GM18498 (cell line): Measurements from ENCODE around the gene FGF11.
"Not testable (repeated sequence)": the region's sequence is repeated elsewhere in the genome, so short reads cannot be mapped to it uniquely, and the experiment has no call there.

Experiments used
- ATAC-seq: cut with Tn5 transposase; IDR thresholded peaks from one replicate; pipeline ENCODE4 v1.9.1; 2021; ENCODE audit warnings: mild to moderate bottlenecking, moderate library complexity; ENCODE audit not compliant: unreplicated experiment

The FGF11 gene

DNA sequence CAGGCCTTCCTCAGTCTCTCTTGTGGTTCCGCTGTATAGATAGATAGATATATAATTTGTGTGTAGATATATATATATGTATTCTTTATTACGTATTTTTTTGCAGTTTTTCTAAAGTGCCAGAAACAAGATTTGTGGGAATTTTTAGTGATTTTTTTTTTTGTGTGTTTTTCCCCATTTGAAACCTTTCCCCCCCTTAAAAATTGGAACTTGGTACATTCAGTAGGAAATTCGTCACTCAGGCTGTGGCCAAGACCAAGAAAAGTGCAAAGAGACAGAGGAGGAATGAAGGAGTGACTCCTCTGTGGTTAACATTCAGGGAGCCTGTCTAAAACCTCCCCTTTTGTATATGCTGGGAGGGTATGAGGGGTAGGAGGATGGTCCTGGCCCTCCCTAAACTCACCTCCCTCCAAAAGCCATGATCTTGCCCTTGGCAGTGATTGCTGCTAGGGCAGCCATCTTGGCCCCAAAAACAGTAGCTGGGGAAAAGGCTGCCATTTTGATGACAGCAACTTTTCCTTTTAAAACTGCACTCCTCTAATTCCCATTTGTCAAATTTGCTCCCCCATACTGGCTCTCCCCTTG, 20.7 kb downstream of the FGF11 start:
- no peak for ATAC-seq

GRCh38 chr17:7460850-7461660, 21.7 kb downstream of the FGF11 start:
- no peak for ATAC-seq

DNA sequence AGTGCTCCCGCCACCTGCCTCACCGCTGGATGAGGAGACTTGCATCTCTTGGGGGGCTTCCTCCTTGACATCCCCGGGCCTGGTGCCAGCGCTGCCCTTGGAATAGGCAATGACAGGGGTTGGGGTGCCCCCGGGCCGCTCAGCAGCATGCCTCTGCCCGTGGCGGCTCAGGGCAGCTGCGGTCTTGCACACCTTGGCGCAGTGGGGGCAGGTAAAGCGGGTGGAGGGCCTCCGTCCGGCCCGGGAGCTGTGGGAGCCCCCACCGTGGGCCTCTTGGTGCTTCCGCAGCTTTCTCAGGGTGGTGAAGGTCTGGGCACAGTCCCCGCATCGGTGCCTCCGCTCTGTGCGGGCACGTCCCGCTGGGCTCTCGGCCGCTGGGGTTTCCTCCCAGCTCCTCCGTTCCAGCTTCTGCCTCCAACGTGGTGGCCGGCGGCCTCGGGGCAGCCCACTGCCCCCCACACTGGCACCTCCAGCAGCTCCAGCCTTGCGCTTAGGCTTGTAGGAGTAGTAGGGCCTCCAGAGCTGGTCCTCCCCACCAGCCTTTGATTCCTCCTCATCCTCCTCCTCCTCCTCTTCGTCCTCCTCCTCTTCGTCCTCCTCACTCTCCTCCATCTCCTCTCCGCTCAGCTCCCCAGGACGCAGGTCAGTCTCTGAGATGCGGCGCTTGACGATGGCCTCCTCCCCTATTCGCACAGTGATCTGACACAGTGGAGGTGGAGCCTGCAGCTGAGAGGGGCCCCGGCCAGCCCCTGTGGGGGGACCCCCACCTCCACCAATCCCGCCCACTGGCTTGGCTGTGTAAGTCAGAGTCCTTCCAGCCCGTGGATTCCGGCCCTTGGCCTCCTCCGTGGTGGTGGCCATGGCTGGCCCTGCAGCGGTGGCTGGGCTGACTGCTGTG, 23.4 kb downstream of the FGF11 start:
- no peak for ATAC-seq

DNA sequence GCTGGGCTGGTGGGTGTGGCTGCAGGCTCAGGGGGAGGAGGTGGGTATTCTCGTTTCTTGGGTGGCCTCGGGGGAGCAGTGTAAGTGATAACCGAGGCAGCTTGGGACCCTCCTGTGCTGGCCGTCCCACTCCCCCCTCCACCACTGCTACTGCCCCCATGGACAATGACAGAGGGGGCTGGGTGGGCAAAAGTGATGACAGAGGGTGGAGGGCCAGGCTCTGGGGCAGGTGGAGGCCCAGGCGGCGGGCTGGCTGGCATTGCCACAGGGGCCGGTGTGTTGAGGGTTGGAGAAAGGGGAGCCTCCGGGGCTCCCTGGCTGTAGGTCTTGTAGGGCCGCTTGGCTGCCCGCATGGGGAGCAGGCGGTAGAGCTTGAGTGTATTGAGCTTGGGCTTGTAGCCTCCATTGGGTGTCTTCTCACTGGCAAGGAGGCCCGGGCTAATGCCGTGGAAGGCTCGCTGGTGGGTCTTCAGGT, 24.1 kb downstream of the FGF11 start:
- ATAC-seq, result no peak

GRCh38 chr17:7464081-7464480, 24.8 kb downstream of the FGF11 start:
- ATAC-seq, result no peak

- no peak for ATAC-seq
Measured at GRCh38 chr17:7465597-7466275, 26.4 kb downstream of the FGF11 start.

- no peak for ATAC-seq
Measured at GRCh38 chr17:7466318-7466638, 27.0 kb downstream of the FGF11 start.

- ATAC-seq, result no peak
Measured at GRCh38 chr17:7466639-7467341, 27.5 kb downstream of the FGF11 start.

- ATAC-seq, result no peak
Measured at GRCh38 chr17:7467498-7467897, 28.2 kb downstream of the FGF11 start.

DNA sequence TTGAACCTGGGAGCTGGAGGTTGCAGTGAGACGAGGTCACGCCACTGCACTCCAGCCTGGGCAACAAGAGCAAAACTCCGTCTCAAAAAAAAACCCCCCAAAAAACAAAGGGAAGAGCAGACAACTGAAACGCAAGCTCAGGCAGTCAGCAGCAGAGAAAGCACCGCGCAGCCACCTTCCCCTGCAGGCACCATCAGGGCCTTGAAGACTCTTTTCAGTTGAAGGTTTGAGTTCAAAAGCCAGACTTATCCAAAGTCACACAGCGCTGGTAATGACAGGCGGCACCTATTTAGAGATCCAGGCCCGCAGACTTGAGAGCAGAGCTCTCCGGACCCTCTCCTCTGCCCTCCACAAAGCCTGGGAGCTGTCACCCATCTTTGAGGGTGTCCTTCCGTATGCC, 29.0 kb downstream of the FGF11 start:
- ATAC-seq, result no peak

GRCh38 chr17:7468804-7469389, 29.6 kb downstream of the FGF11 start:
- no peak for ATAC-seq

DNA sequence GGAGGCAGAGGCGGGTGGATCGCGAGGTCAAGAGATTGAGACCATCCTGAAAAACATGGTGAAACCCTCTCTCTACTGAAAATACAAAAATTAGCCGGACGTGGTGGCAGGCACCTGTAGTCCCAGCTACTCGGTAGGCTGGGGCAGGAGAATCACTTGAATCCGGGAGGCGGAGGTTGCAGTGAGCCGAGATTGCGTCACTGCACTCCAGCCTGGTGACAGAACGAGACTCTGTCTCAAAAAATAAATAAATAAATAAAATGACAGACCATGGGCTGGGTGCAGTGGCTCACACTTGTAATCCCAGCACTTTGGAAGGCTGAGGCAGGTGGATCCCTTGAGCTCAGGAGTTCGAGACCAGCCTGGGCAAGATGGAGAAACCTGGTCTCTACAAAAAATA, 30.5 kb downstream of the FGF11 start:
- not testable (repeated sequence) for ATAC-seq

DNA sequence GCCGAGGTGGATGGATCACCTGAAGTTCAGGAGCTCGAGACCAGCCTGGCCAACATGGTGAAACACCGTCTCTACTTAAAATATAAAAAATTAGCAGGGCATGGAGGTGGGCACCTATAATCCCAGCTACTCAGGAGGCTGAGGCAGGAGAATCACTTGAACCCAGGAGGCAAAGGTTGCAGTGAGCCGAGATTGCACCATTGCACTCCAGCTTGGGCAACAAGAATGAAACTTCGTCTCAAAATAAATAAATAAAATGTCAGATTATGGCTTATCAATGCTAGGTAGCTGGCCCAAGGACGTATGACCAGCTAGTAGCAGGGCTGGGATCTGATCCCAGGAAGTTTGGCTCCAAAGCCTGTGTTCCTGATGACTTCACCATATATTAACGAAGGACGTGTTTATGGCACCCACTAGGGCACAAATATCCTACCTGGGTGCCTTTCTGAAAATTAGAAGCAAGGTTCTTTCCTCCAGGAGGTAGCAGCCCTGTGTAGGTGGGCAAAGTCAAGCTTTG, 31.2 kb downstream of the FGF11 start:
- ATAC-seq, result not testable (repeated sequence)

GRCh38 chr17:7471729-7472128, 32.4 kb downstream of the FGF11 start:
- ATAC-seq, result no peak

DNA sequence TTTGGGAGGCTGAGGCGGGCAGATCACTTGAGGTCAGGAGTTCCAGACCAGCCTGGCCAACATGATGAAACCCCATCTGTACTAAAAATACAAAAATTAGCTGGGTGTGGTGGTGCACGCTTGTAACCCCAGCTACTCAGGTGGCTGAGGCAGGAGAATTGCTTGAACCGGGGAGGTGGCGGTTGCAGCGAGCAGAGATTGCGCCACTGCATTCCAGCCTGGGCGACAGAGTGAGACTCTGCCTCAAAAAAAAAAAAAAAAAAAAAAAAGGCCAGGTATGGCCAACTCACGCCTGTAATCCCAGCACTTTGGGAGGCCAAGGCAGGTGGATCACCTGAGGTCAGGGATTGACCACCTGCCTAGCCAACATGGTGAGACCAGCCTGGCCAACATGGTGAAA, 35.5 kb downstream of the FGF11 start:
- not testable (repeated sequence) for ATAC-seq

DNA sequence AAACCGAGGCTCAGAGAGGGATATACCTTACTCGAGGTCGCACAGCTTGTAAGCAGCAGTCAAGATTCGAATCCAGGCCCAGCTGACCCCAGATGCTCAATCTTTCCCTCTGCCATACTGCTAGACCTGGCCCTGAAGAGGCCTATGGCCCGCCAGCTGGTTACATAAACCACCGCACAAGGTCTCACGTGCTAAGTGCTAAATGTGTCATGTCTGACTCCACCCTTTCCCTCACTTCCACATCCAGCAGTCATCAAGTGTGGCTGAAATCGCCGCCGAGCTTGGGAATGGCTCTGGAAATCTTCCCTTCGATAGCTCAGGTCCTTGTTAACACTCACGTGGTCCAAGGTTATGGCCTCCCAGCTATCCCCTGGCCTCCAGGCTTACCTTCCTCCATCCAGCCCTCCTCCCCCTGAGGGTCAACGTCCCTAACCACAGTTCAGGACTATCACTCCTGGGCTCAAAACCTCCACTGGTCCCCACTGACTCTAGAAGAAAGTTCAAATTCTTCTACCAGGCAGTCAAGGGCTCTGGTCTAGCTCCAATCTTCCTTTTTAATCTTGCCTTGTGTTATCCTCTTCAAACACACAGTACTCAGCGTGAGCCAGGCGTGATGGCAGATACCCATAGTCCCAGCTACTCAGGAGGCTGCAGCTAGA, 36.6 kb downstream of the FGF11 start:
- no peak for ATAC-seq

DNA sequence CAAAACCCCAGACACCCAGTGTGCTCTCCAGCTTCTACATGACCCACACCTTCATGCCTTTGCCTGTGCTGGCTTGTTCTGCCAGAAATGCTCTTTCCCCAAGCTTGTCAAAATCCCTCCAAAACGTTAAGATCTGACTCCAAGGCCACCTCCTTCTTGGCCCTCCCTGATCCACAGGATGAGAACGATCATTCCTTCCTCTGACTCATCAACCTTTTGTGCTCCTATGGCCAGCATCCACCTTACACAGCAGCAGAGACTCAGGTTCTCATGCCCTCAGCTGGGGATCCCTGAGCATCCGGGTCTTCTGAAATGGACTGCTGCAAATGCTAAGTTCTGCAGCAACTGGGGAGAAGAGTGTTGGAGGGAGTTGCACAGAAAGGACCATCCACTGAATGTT, 37.2 kb downstream of the FGF11 start:
- no peak for ATAC-seq

DNA sequence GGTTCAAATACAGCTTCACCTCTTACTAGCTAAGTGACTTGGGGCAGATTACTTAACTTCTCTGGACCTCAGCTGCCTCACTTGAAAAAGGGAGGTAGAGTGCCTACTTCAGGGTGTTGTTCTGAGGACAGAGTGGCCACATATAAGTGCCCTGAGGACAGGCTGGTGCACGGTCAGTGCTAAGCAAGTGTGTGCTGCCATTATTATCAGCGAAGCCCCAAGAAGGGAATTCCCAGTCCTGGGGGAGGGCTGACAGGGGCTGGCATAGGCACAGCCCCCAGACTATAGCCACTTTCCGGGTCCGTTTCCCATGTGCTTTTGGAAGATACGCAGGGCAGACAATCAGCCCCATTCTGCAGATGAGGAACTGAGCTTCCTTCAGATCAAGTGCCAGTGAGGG, 37.6 kb downstream of the FGF11 start:
- no peak for ATAC-seq
